Gastroesophageal sphincter (tissue), 4 donors: Measurements from ENCODE around the gene UBE3D. TPM values are rescaled to one million over a fixed set of nuclear protein-coding genes. Genes with fewer than 3 reads are reported as not detected.

Source experiments
- ATAC-seq: fragments of 150-250 bp; one replicate; pipeline ENCODE4 v1.9.1; 2016; ENCODE audit warnings: mild to moderate bottlenecking, moderate library complexity
- H3K27ac ChIP-seq, 4 donors: fragments of 200-600 bp; sonication (generic) in 3 of 4; 1 replicate in 3 of 4; 2 replicates in 1 of 4; pipeline ENCODE4 v1.5.1; 2016 to 2019
- H3K27me3 ChIP-seq: fragments of 200-600 bp; sonication (generic); one replicate; pipeline ENCODE4 v1.5.1; 2019
- H3K36me3 ChIP-seq, 2 donors: fragments of 200-600 bp; sonication (generic); one replicate each; pipeline ENCODE4 v1.5.1; 2019; ENCODE audit warnings: control low read depth in 1 of 2
- H3K4me1 ChIP-seq, 3 donors: fragments of 200-600 bp; sonication (generic); 1 replicate in 2 of 3; 2 replicates in 1 of 3; pipeline ENCODE4 v1.5.1; 2016 to 2019; ENCODE audit warnings: control low read depth in 2 of 3
- H3K4me3 ChIP-seq, 2 donors: fragments of 200-600 bp; sonication (generic); one replicate each; pipeline ENCODE4 v1.5.1; 2019; ENCODE audit warnings: mild to moderate bottlenecking in 1 of 2, moderate library complexity in 1 of 2
- H3K9me3 ChIP-seq, 3 donors: fragments of 200-600 bp; sonication (generic); one replicate each; pipeline ENCODE4 v1.5.1; 2017 to 2019; ENCODE audit warnings: control low read depth in 2 of 3
- EP300 ChIP-seq: sonication (generic); formaldehyde crosslinking; IDR thresholded peaks from one replicate; pipeline ENCODE4 v1.6.1; 2017; ENCODE audit warnings: antibody characterized with exemption, mild to moderate bottlenecking
- POLR2A ChIP-seq, 2 donors: fragments of 450-650 bp; IDR thresholded peaks; one replicate each; pipeline ENCODE4 v1.6.1; 2017; ENCODE audit warnings: antibody characterized with exemption in 2 of 2, mild to moderate bottlenecking in 2 of 2, moderate library complexity in 1 of 2
- POLR2AphosphoS5 ChIP-seq: sonication (generic); formaldehyde crosslinking; IDR thresholded peaks from one replicate; pipeline ENCODE4 v1.6.1; 2017; ENCODE audit warnings: antibody characterized with exemption
- WGBS, 2 donors: methylation state at CpG; one replicate each; pipeline ENCODE4 v1.1.5; 2018; ENCODE audit warnings: low coverage in 1 of 2; 5-methylcytosine and 5-hydroxymethylcytosine counted together
- total RNA-seq, 4 donors: library from RNA; depleted of rRNA; stranded (reverse); fragments of >200 nt; gene quantifications; one replicate each; pipeline ENCODE4 v1.1.0, GENCODE V29; 2016
- TF ChIP-seq, protein P1 (sequence below), 4 experiments: fragments of 200-600 bp in 2 of 4; fragments of 450-650 bp in 2 of 4; sonication (generic) in 1 of 4; IDR thresholded peaks; one replicate each; pipeline ENCODE4 v1.5.1; 2017 to 2019; ENCODE audit warnings: antibody characterized with exemption in 4 of 4, mild to moderate bottlenecking in 2 of 4, moderate library complexity in 2 of 4

Gene UBE3D, protein sequence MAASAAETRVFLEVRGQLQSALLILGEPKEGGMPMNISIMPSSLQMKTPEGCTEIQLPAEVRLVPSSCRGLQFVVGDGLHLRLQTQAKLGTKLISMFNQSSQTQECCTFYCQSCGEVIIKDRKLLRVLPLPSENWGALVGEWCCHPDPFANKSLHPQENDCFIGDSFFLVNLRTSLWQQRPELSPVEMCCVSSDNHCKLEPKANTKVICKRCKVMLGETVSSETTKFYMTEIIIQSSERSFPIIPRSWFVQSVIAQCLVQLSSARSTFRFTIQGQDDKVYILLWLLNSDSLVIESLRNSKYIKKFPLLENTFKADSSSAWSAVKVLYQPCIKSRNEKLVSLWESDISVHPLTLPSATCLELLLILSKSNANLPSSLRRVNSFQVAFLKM
- 10 to 100 TPM in 1 of 4 donors, 1 to 10 TPM in 3; 3.4 to 13.1 (median 7.3) TPM for total RNA-seq

- peak within 1 kb of the TSS; percentile 64 to 78 for H3K4me3 ChIP-seq
- TF ChIP-seq POLR2AphosphoS5 (peak; percentile 43), POLR2A (IDR thresholded peaks at IDR 0.05) (peak in 1 of 2 donors; percentile 26), EP300 (no peak)
- TF ChIP-seq, protein P1, sequence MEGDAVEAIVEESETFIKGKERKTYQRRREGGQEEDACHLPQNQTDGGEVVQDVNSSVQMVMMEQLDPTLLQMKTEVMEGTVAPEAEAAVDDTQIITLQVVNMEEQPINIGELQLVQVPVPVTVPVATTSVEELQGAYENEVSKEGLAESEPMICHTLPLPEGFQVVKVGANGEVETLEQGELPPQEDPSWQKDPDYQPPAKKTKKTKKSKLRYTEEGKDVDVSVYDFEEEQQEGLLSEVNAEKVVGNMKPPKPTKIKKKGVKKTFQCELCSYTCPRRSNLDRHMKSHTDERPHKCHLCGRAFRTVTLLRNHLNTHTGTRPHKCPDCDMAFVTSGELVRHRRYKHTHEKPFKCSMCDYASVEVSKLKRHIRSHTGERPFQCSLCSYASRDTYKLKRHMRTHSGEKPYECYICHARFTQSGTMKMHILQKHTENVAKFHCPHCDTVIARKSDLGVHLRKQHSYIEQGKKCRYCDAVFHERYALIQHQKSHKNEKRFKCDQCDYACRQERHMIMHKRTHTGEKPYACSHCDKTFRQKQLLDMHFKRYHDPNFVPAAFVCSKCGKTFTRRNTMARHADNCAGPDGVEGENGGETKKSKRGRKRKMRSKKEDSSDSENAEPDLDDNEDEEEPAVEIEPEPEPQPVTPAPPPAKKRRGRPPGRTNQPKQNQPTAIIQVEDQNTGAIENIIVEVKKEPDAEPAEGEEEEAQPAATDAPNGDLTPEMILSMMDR (IDR thresholded peaks at IDR 0.05) = peak; percentile 95 to 100 (median 98)
- H3K27ac ChIP-seq = peak within 1 kb of the TSS in 3 of 4 donors; percentile 73 to 79 (median 74)
- no peaks in the 10 kb centered on the region for H3K36me3 ChIP-seq
- no peaks in the 10 kb centered on the region for H3K9me3 ChIP-seq
- H3K27me3 ChIP-seq = no peaks in the 10 kb centered on the region
- WGBS, 2 donors = 10% methylated on average over 9 of the region's 48 CpGs; no CpG with 5 or more reads in 1 of the 2 donors
- ATAC-seq = peak; percentile 87
- H3K4me1 ChIP-seq = peaks cover 8 to 46% (median 13%) of the 10 kb centered on the region in 3 donors
These were observed at the start of gene UBE3D for GRCh38 chr6:83065511-83066192. UBE3D (minus strand) TSS chr6:83065841; CDS start chr6:83065718, 123 bp downstream.

- TF ChIP-seq POLR2AphosphoS5 = no peak
- TF ChIP-seq, protein P1 (IDR thresholded peaks at IDR 0.05) = no peak
- TF ChIP-seq EP300 = no peak
- TF ChIP-seq POLR2A (IDR thresholded peaks at IDR 0.05) = no peak
- Histone ChIP-seq H3K9me3 (no peaks in the 10 kb centered on the region), H3K36me3 (peaks cover 0 to 46% of the 10 kb centered on the region in 2 donors), H3K4me1 (no peaks in the 10 kb centered on the region), H3K27ac (no peak overlapping the region), H3K27me3 (no peaks in the 10 kb centered on the region), H3K4me3 (no peak overlapping the region)
- no peak for ATAC-seq
- WGBS, 2 donors = 50 to 64% methylated on average over 1 of the region's 1 CpG
These were observed 48.5 kb upstream of the UBE3D start for GRCh38 chr6:83114164-83114563.

DNA sequence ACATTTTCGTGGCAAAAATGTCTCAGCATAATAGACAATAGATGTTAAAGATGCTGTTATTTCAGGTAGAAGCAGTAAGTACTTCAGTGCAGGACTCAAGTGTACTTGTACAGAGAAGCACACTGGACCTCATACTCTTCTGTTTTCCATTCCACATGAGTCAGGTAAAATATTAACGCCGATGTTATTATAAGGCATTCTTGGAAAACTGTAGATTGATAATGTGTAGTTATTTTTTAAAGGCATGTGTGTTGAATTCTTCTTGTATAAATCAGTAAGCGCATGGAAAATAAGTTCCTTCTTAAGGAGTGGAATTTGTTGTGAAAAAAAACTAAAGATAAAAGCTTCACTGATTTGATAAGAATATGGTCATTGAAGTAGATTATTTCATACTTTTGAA, 47.6 kb upstream of the UBE3D start:
- WGBS, 2 donors = 59 to 68% methylated on average over 4 of the region's 4 CpGs
- Histone ChIP-seq H3K36me3 (peaks cover 0 to 47% of the 10 kb centered on the region in 2 donors), H3K9me3 (no peaks in the 10 kb centered on the region), H3K4me1 (no peaks in the 10 kb centered on the region), H3K4me3 (no peak overlapping the region), H3K27me3 (no peaks in the 10 kb centered on the region), H3K27ac (no peak overlapping the region)
- TF ChIP-seq, protein P1 (IDR thresholded peaks at IDR 0.05) = no peak
- TF ChIP-seq POLR2AphosphoS5 (no peak), POLR2A (IDR thresholded peaks at IDR 0.05) (no peak), EP300 (no peak)
- ATAC-seq = no peak

GRCh38 chr6:83108378-83108777, 42.7 kb upstream of the UBE3D start:
- H3K27me3 ChIP-seq = no peaks in the 10 kb centered on the region
- WGBS, 2 donors = 100% methylated on average over 1 of the region's 1 CpG; no CpG with 5 or more reads in 1 of the 2 donors
- H3K4me1 ChIP-seq = no peaks in the 10 kb centered on the region
- peaks cover 0 to 44% of the 10 kb centered on the region in 2 donors for H3K36me3 ChIP-seq
- ATAC-seq = no peak
- H3K9me3 ChIP-seq = no peaks in the 10 kb centered on the region
- no peak overlapping the region for H3K27ac ChIP-seq
- no peak for TF ChIP-seq POLR2AphosphoS5
- TF ChIP-seq, protein P1 (IDR thresholded peaks at IDR 0.05) = no peak
- TF ChIP-seq EP300 = no peak
- no peak for TF ChIP-seq POLR2A (IDR thresholded peaks at IDR 0.05)
- no peak overlapping the region for H3K4me3 ChIP-seq
